ENCODE measurements around the gene LILRB2. TPM values are rescaled to one million over a fixed set of nuclear protein-coding genes. Genes with fewer than 3 reads are reported as not detected.

Gene LILRB2
- polyA plus RNA-seq, 1 of the 3 experiments (the other 2 are of a cell fraction), result not detected

GRCh38 chr19:54233941-54234340, 47.0 kb downstream of the LILRB2 start:
- Histone ChIP-seq H3K9ac (no peak overlapping the region), H3K9me3 (no peaks in the 10 kb centered on the region), H3K4me2 (no peak overlapping the region), H3K4me1 (ENCODE audit: control insufficient read depth in 1 of 2, insufficient read depth in 2 of 2, low read depth in 1 of 2, low read length in 1 of 2) (peaks cover 0 to 2% of the 10 kb centered on the region in 2 experiments; a peak in 1 of 4 replicates), H3K4me3 (ENCODE audit: low read depth in 2 of 2, low read length in 1 of 2) (no peak overlapping the region), H3K27ac (ENCODE audit: low read depth in 2 of 2, low read length in 1 of 2) (no peak overlapping the region), H3F3A (replicated peaks; ENCODE audit: insufficient read depth) (no peaks in the 10 kb centered on the region), H4K20me1 (ENCODE audit: insufficient read depth) (no peaks in the 10 kb centered on the region), H2AFZ (ENCODE audit: low read depth) (no peak overlapping the region), H3K9me2 (no peaks in the 10 kb centered on the region), H3K79me2 (ENCODE audit: insufficient read depth) (no peaks in the 10 kb centered on the region), H3K27me3 (ENCODE audit: insufficient read depth) (peaks cover 28% of the 10 kb centered on the region), H3K36me3 (replicated peaks in 1 of 2; ENCODE audit: control insufficient read depth in 1 of 2, insufficient read depth in 2 of 2, low read length in 1 of 2) (no peaks in the 10 kb centered on the region)
- TF ChIP-seq EZH2phosphoT487 (IDR thresholded peaks at IDR 0.05; ENCODE audit: borderline replicate concordance, low read depth) (no peak), RCOR1 (IDR thresholded peaks at IDR 0.05; ENCODE audit: low read length) (no peak), NRF1 (IDR thresholded peaks at IDR 0.05; ENCODE audit: low read depth, low read length) (no peak), FOSL2 (IDR thresholded peaks at IDR 0.05; ENCODE audit: borderline replicate concordance, low read depth) (no peak), TCF12 (IDR thresholded peaks at IDR 0.05) (no peak), MXI1 (IDR thresholded peaks at IDR 0.05; ENCODE audit: low read depth, low read length) (no peak), POLR2AphosphoS5 (IDR thresholded peaks at IDR 0.05; ENCODE audit: low read depth, low read length) (no peak), FOXJ3 (CRISPR knock-in tag; IDR thresholded peaks at IDR 0.05) (no peak), CHD2 (IDR thresholded peaks at IDR 0.05; ENCODE audit: low read length, partially characterized antibody) (no peak), RXRA (IDR thresholded peaks at IDR 0.05; ENCODE audit: borderline replicate concordance, low read depth) (no peak), SMC3 (IDR thresholded peaks at IDR 0.05; ENCODE audit: low read depth, low read length) (no peak)
- ChIA-PET CTCF (interaction anchor here (0.8 kb wide), 1 partner anchor 66 kb away, joined by 3 read pairs; no protein-coding TSS in a partner anchor), POLR2A (no interaction called here)
- WGBS (ENCODE audit: low lambda C conversion rate), result 12% methylated on average over 5 of the region's 5 CpGs
- no peak for DNase-seq

GRCh38 chr19:54231077-54231931, 49.6 kb downstream of the LILRB2 start:
- peak overlapping the region in 1 of 2 experiments; percentile 47; a peak in 2 of 4 replicates for H3K4me3 ChIP-seq (ENCODE audit: low read depth in 2 of 2, low read length in 1 of 2)
- H3K27ac ChIP-seq (ENCODE audit: low read depth in 2 of 2, low read length in 1 of 2), result no peak overlapping the region
- CTCF ChIA-PET, result interaction anchor here (0.8 to 2.4 kb wide), 7 partner anchors 8 to 63 kb away, joined by 3 to 6 read pairs (median 3); partner anchors contain the start of gene MBOAT7
- H3F3A ChIP-seq (replicated peaks; ENCODE audit: insufficient read depth), result no peaks in the 10 kb centered on the region
- H3K4me2 ChIP-seq, result peak overlapping the region; percentile 39; the same call in 1 of the 2 replicates
- H3K36me3 ChIP-seq (replicated peaks in 1 of 2; ENCODE audit: control insufficient read depth in 1 of 2, insufficient read depth in 2 of 2, low read length in 1 of 2), result no peaks in the 10 kb centered on the region
- no peak overlapping the region for H3K9ac ChIP-seq
- H3K79me2 ChIP-seq (ENCODE audit: insufficient read depth), result no peaks in the 10 kb centered on the region
- no peaks in the 10 kb centered on the region for H3K9me2 ChIP-seq
- WGBS (ENCODE audit: low lambda C conversion rate), result 18% methylated on average over 14 of the region's 21 CpGs
- DNase-seq, result peak; percentile 88
- peaks cover 15% of the 10 kb centered on the region; the same call in 1 of the 2 replicates for H3K27me3 ChIP-seq (ENCODE audit: insufficient read depth)
- POLR2A ChIA-PET, result no interaction called here
- no peak for TF ChIP-seq YY1 (IDR thresholded peaks at IDR 0.05; ENCODE audit: low read depth)
- TF ChIP-seq GATA2 (CRISPR knock-in tag; IDR thresholded peaks at IDR 0.05), result peak; percentile 57; the same call in 1 of the 2 replicates
- TF ChIP-seq POLR2AphosphoS5 (IDR thresholded peaks at IDR 0.05; ENCODE audit: low read depth, low read length), result no peak
- peak; percentile 52; the same call in 1 of the 2 replicates for TF ChIP-seq RCOR1 (IDR thresholded peaks at IDR 0.05; ENCODE audit: low read length)
- TF ChIP-seq CHD2 (IDR thresholded peaks at IDR 0.05; ENCODE audit: low read length, partially characterized antibody), result peak; percentile 26
- TF ChIP-seq EZH2phosphoT487 (IDR thresholded peaks at IDR 0.05; ENCODE audit: borderline replicate concordance, low read depth), result no peak
- peak; percentile 91 for TF ChIP-seq RAD21 (IDR thresholded peaks at IDR 0.05; ENCODE audit: low read length)
- TF ChIP-seq MXI1 (IDR thresholded peaks at IDR 0.05; ENCODE audit: low read depth, low read length), result peak; percentile 76
- TF ChIP-seq SMC3 (IDR thresholded peaks at IDR 0.05; ENCODE audit: low read depth, low read length), result peak; percentile 80
- TF ChIP-seq USF1 (IDR thresholded peaks at IDR 0.05; ENCODE audit: borderline replicate concordance, low read depth), result peak; percentile 60; the same call in 1 of the 2 replicates
- no peak for TF ChIP-seq PBX3 (IDR thresholded peaks at IDR 0.05)
- TF ChIP-seq CTCF (IDR thresholded peaks at IDR 0.05), result peak; percentile 88
- peak; percentile 51; the same call in 1 of the 2 replicates for TF ChIP-seq NFIC (IDR thresholded peaks at IDR 0.05; ENCODE audit: borderline replicate concordance)
- H4K20me1 ChIP-seq (ENCODE audit: insufficient read depth), result no peaks in the 10 kb centered on the region
- no peak overlapping the region for H2AFZ ChIP-seq (ENCODE audit: low read depth)
- H3K9me3 ChIP-seq, result no peaks in the 10 kb centered on the region
- peaks cover 0 to 2% of the 10 kb centered on the region in 2 experiments; a peak in 1 of 4 replicates for H3K4me1 ChIP-seq (ENCODE audit: control insufficient read depth in 1 of 2, insufficient read depth in 2 of 2, low read depth in 1 of 2, low read length in 1 of 2)
